HPDE6-E6E7 (cell line): ENCODE measurements around the gene RBX1.
A peak's percentile ranks its signal among the peaks of the same experiment; 100 is the strongest.

Source experiments
- DNase-seq: peaks from one replicate; pipeline ENCODE4 v3.0.0; 2011; ENCODE audit warnings: missing footprints; ENCODE audit errors: extremely low spot score

The RBX1 gene

GRCh38 chr22:41022470-41023298, 71.5 kb downstream of the RBX1 start:
- peak; percentile 72 for DNase-seq
